Measurements from ENCODE around the gene ATG9B. TPM values are rescaled to one million over a fixed set of nuclear protein-coding genes. Genes with fewer than 3 reads are reported as not detected.

ATG9B gene
- total and polyA plus RNA-seq, 2 donors (not counting 1 experiment from before 2014, with no cell fraction given), result under 0.01 to 0.03 TPM

GRCh38 chr7:151011097-151011409, 13.2 kb downstream of the ATG9B start:
- Histone ChIP-seq H3K27ac (ENCODE audit: insufficient read depth, low read length) (no peak overlapping the region), H3K36me3 (ENCODE audit: control insufficient read depth, insufficient read depth, low read length) (no peaks in the 10 kb centered on the region), H3K4me3 (replicated peaks in 1 of 4; ENCODE audit: control extremely low read depth in 1 of 4, insufficient read depth in 1 of 4, low read depth in 3 of 4, low read length in 4 of 4) (no peak overlapping the region), H4K20me1 (ENCODE audit: control insufficient read depth, extremely low read depth, insufficient read depth, low read length) (no peaks in the 10 kb centered on the region), H3K9ac (ENCODE audit: insufficient read depth, low read length) (no peak overlapping the region), H3K4me2 (ENCODE audit: extremely low read depth, insufficient read depth, low read length) (no peak overlapping the region), H2AFZ (ENCODE audit: low read length) (no peak overlapping the region), H3K27me3 (ENCODE audit: control insufficient read depth, insufficient read depth, low read length) (peaks cover 8% of the 10 kb centered on the region), H3K4me1 (ENCODE audit: control insufficient read depth, extremely low read depth, insufficient read depth, low read length) (no peaks in the 10 kb centered on the region), H3K79me2 (ENCODE audit: control insufficient read depth, insufficient read depth, low read length) (no peaks in the 10 kb centered on the region), H3K9me3 (ENCODE audit: control insufficient read depth, insufficient read depth, low read depth, low read length) (no peaks in the 10 kb centered on the region)
- no peak for DNase-seq (ENCODE audit: low read depth in 2 of 2)
- no peak for TF ChIP-seq EZH2 (IDR thresholded peaks at IDR 0.05; ENCODE audit: low read length, missing control alignments)
- no peak for TF ChIP-seq CTCF (conservative IDR thresholded peaks at IDR 0.05 in 1 of 2, IDR thresholded peaks at IDR 0.05 in 1 of 2; ENCODE audit: low read depth in 1 of 2, low read length in 2 of 2)

GRCh38 chr7:151010307-151011096, 13.8 kb downstream of the ATG9B start:
- Histone ChIP-seq H3K4me3 (replicated peaks in 1 of 4; ENCODE audit: control extremely low read depth in 1 of 4, insufficient read depth in 1 of 4, low read depth in 3 of 4, low read length in 4 of 4) (no peak overlapping the region), H3K27ac (ENCODE audit: insufficient read depth, low read length) (no peak overlapping the region), H3K79me2 (ENCODE audit: control insufficient read depth, insufficient read depth, low read length) (no peaks in the 10 kb centered on the region), H3K9me3 (ENCODE audit: control insufficient read depth, insufficient read depth, low read depth, low read length) (no peaks in the 10 kb centered on the region), H3K27me3 (ENCODE audit: control insufficient read depth, insufficient read depth, low read length) (peaks cover 8% of the 10 kb centered on the region), H3K36me3 (ENCODE audit: control insufficient read depth, insufficient read depth, low read length) (no peaks in the 10 kb centered on the region), H2AFZ (ENCODE audit: low read length) (no peak overlapping the region), H3K9ac (ENCODE audit: insufficient read depth, low read length) (no peak overlapping the region), H3K4me1 (ENCODE audit: control insufficient read depth, extremely low read depth, insufficient read depth, low read length) (no peaks in the 10 kb centered on the region), H4K20me1 (ENCODE audit: control insufficient read depth, extremely low read depth, insufficient read depth, low read length) (no peaks in the 10 kb centered on the region), H3K4me2 (ENCODE audit: extremely low read depth, insufficient read depth, low read length) (no peak overlapping the region)
- no peak for TF ChIP-seq EZH2 (IDR thresholded peaks at IDR 0.05; ENCODE audit: low read length, missing control alignments)
- no peak for TF ChIP-seq CTCF (conservative IDR thresholded peaks at IDR 0.05 in 1 of 2, IDR thresholded peaks at IDR 0.05 in 1 of 2; ENCODE audit: low read depth in 1 of 2, low read length in 2 of 2)
- peak in 1 of 2 donors; percentile 32 for DNase-seq (ENCODE audit: low read depth in 2 of 2)

DNA sequence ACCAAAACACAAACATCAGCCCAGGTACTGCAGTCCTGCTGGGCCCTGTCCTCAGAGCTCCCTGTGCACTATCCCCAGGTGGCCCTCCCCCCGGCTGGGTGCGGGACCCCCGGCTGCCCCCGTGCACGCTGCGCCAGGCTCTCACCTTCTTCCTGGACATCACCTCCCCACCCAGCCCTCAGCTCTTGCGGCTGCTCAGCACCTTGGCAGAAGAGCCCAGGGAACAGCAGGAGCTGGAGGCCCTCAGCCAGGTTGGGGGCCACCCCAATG, 14.3 kb downstream of the ATG9B start:
- TF ChIP-seq CTCF (conservative IDR thresholded peaks at IDR 0.05 in 1 of 2, IDR thresholded peaks at IDR 0.05 in 1 of 2; ENCODE audit: low read depth in 1 of 2, low read length in 2 of 2) (no peak), EZH2 (IDR thresholded peaks at IDR 0.05; ENCODE audit: low read length, missing control alignments) (no peak)
- Histone ChIP-seq H3K4me2 (ENCODE audit: extremely low read depth, insufficient read depth, low read length) (no peak overlapping the region), H4K20me1 (ENCODE audit: control insufficient read depth, extremely low read depth, insufficient read depth, low read length) (no peaks in the 10 kb centered on the region), H3K4me1 (ENCODE audit: control insufficient read depth, extremely low read depth, insufficient read depth, low read length) (no peaks in the 10 kb centered on the region), H3K4me3 (replicated peaks in 1 of 4; ENCODE audit: control extremely low read depth in 1 of 4, insufficient read depth in 1 of 4, low read depth in 3 of 4, low read length in 4 of 4) (no peak overlapping the region), H3K27ac (ENCODE audit: insufficient read depth, low read length) (no peak overlapping the region), H3K36me3 (ENCODE audit: control insufficient read depth, insufficient read depth, low read length) (no peaks in the 10 kb centered on the region), H2AFZ (ENCODE audit: low read length) (no peak overlapping the region), H3K9me3 (ENCODE audit: control insufficient read depth, insufficient read depth, low read depth, low read length) (no peaks in the 10 kb centered on the region), H3K9ac (ENCODE audit: insufficient read depth, low read length) (no peak overlapping the region), H3K27me3 (ENCODE audit: control insufficient read depth, insufficient read depth, low read length) (peaks cover 8% of the 10 kb centered on the region), H3K79me2 (ENCODE audit: control insufficient read depth, insufficient read depth, low read length) (no peaks in the 10 kb centered on the region)
- DNase-seq (ENCODE audit: low read depth in 2 of 2), result no peak

All from fibroblast of lung (primary cell).